Psoas muscle (tissue), 8 donors: ENCODE results near the gene TBCK. TPM values are rescaled to one million over a fixed set of nuclear protein-coding genes. Genes with fewer than 3 reads are reported as not detected.
A peak's percentile ranks its signal among the peaks of the same experiment; 100 is the strongest.

ENCODE experiments used
- ATAC-seq, 4 donors: fragments of 200-7000 bp; cut with Tn5 transposase; one replicate each; pipeline ENCODE4 v1.9.1; 2020; ENCODE audit warnings: moderate library complexity in 3 of 4, mild to moderate bottlenecking in 2 of 4
- DNase-seq, 2 donors: peaks; one replicate each; pipeline ENCODE4 v3.0.0-alpha.2; 2020
- H3K27ac ChIP-seq: fragments of 200-600 bp; one replicate; pipeline ENCODE4 v1.8.0; 2022
- H3K27me3 ChIP-seq, 3 donors: fragments of 200-600 bp in 1 of 3; one replicate each; pipeline versions ENCODE4 v1.6.1 to v1.8.0; 2013 to 2022; ENCODE audit warnings: low read length in 2 of 3, mild to moderate bottlenecking in 2 of 3, moderate library complexity in 1 of 3; ENCODE audit not compliant: insufficient read depth in 3 of 3
- H3K36me3 ChIP-seq, 2 donors: fragments of 200-600 bp in 1 of 2; one replicate each; pipeline versions ENCODE4 v1.6.1 to v1.8.0; 2013 to 2022; ENCODE audit warnings: low read depth in 1 of 2, mild to moderate bottlenecking in 1 of 2, moderate library complexity in 1 of 2; ENCODE audit not compliant: insufficient read depth in 1 of 2
- H3K4me1 ChIP-seq: fragments of 200-600 bp; one replicate; pipeline ENCODE4 v1.8.0; 2022
- H3K4me3 ChIP-seq: fragments of 200-600 bp; one replicate; pipeline ENCODE4 v1.8.0; 2022; ENCODE audit warnings: mild to moderate bottlenecking
- H3K9me3 ChIP-seq: fragments of 200-600 bp; one replicate; pipeline ENCODE4 v1.8.0; 2022
- CTCF ChIP-seq: fragments of 200-600 bp; IDR thresholded peaks from one replicate; pipeline ENCODE4 v1.8.0; 2022; ENCODE audit warnings: antibody characterized with exemption
- WGBS, 3 donors: extraction: QIAGEN DNeasy Blood & Tissue Kit; methylation state at CpG; one replicate each; pipeline versions ENCODE4 v1.1.6 to v1.1.7; 2013; 5-methylcytosine and 5-hydroxymethylcytosine counted together
- intact Hi-C, 2 donors: fragments of 100-400 bp; cut with DNase I; formaldehyde crosslinking; loops; one replicate each; pipeline versions ENCODE4 v1.11.0 to v1.14.2; 2022
- polyA plus RNA-seq, 3 donors: library from polyadenylated mRNA; stranded (reverse); fragments of 200-250 nt; gene quantifications; one replicate each; pipeline ENCODE4 v1.2.3, GENCODE V29; 2013
- total RNA-seq, 4 donors: library from RNA; stranded (reverse); fragmentation: NEBNext Ultra II Directional in 2 of 4; extraction: Animal tissue kit (Norgen Biotek cat#: 25700) in 2 of 4; gene quantifications; one replicate each; pipeline versions ENCODE4 v1.2.1 to v1.2.4, GENCODE V29; 2021 to 2023
- donor health status: healthy with polysubstance abuse.
- donor health status: DM: no; HTN: no; CAD: no; lungs with moderate emphysema.
- donor health status: Bipolar disorder and iron deficiency.
- donor health status: healthy.
- donor health status: DM: yes; HTN: yes; CAD: no.
- donor health status: DM: no; HTN: no; CAD: no.
- donor health status: DM: no; HTN: no; CAD: no.
- donor health status: DM: yes; HTN: yes; CAD: no.

TBCK gene
- total and polyA plus RNA-seq, 7 donors: 1.9 to 16.8 (median 9.7) TPM

DNA sequence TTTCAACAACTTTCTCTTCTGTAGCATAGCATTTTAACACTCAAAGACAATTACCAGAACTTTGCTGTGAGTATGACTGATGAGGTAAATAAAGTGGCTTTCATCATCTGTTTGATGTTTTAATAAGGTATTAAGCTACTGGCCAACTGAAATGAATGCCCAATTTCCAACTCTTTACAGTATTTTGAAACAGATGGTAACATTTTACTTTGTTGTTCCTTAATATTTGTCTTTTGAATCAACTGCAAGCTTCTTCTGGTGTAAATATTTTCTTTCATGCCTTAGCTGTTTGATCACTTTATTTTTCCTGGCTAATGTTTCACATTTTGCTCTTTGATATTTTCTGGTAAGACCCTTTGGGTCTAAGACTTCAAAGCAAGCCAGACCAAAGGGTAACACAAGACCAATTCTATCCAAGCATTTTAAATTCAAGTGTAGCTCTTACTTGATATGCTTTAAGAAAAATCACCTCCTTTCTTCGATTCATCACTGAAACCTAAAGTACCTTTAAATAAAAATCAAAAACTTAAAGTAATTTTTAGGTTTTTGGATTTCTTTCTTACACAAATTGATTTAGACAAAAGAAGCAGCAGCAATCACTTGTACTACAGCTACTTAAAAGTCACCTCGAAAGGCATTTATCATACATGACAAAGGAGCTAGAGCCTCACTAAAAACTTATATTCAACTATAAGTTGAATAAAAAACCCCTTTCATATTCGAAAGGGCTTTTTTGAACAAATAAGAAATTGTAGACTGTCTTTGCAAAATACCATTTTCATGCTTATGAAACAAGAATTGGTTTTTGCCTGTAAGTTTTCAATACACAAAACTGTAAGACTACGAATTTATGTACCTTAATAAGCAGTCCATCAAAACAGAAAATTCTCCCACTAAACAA lies 57.6 kb downstream of the TBCK start:
- Histone ChIP-seq H3K36me3 (peaks cover 0 to 17% of the 10 kb centered on the region in 2 donors), H3K4me1 (no peaks in the 10 kb centered on the region), H3K9me3 (no peaks in the 10 kb centered on the region), H3K4me3 (no peak overlapping the region), H3K27me3 (no peaks in the 10 kb centered on the region), H3K27ac (no peak overlapping the region)
- no peak for ATAC-seq
- 82 to 88% (median 83%) methylated on average over 4 of the region's 4 CpGs for WGBS, 3 donors
- DNase-seq: no peak
- TF ChIP-seq CTCF: no peak
- intact Hi-C loops: no loop called here

- peak in 1 of 2 donors; percentile 41 for DNase-seq
- Histone ChIP-seq H3K4me1 (no peaks in the 10 kb centered on the region), H3K4me3 (no peak overlapping the region), H3K36me3 (peaks cover 0 to 22% of the 10 kb centered on the region in 2 donors), H3K9me3 (no peaks in the 10 kb centered on the region), H3K27me3 (no peaks in the 10 kb centered on the region), H3K27ac (no peak overlapping the region)
- no peak for TF ChIP-seq CTCF
- intact Hi-C loops: no loop called here
- WGBS, 3 donors: 96 to 97% (median 97%) methylated on average over 10 of the region's 10 CpGs
- ATAC-seq: no peak
These were observed 59.8 kb downstream of the TBCK start for GRCh38 chr4:106256190-106256589.

- peak in 1 of 2 donors; percentile 34 for DNase-seq
- Histone ChIP-seq H3K27ac (no peak overlapping the region), H3K9me3 (no peaks in the 10 kb centered on the region), H3K36me3 (peaks cover 0 to 32% of the 10 kb centered on the region in 2 donors), H3K4me1 (no peaks in the 10 kb centered on the region), H3K27me3 (no peaks in the 10 kb centered on the region), H3K4me3 (no peak overlapping the region)
- 96 to 98% (median 96%) methylated on average over 8 of the region's 8 CpGs for WGBS, 3 donors
- no peak for ATAC-seq
- intact Hi-C loops: no loop called here
- TF ChIP-seq CTCF: no peak
These were observed 60.8 kb downstream of the TBCK start for GRCh38 chr4:106255195-106255594.

GRCh38 chr4:106253364-106254129 lies 62.5 kb downstream of the TBCK start:
- no peak for DNase-seq
- TF ChIP-seq CTCF: no peak
- H3K4me1 ChIP-seq: no peaks in the 10 kb centered on the region
- no peak overlapping the region for H3K27ac ChIP-seq
- intact Hi-C loops: no loop called here
- H3K4me3 ChIP-seq: no peak overlapping the region
- no peaks in the 10 kb centered on the region for H3K9me3 ChIP-seq
- 57 to 76% (median 71%) methylated on average over 4 of the region's 4 CpGs for WGBS, 3 donors
- H3K27me3 ChIP-seq: no peaks in the 10 kb centered on the region
- no peak for ATAC-seq
- peaks cover 0 to 48% of the 10 kb centered on the region in 2 donors for H3K36me3 ChIP-seq
